Measurements from ENCODE around the gene TECPR2. TPM values are rescaled to one million over a fixed set of nuclear protein-coding genes. Genes with fewer than 3 reads are reported as not detected.

TECPR2 gene
- total RNA-seq, 1 donor from 2014 or later: 8.9 TPM

Other genes starting within 250 kb of the TECPR2 start
- gene WDR20, start 223.0 kb upstream of the TECPR2 start, total RNA-seq: 10.2 and 17.5 TPM in 2 replicates
- gene MOK, start 57.8 kb upstream of the TECPR2 start, total RNA-seq: 0.65 and 1.2 TPM in 2 replicates
- 4.0 and 5.0 TPM in 2 replicates for gene ZNF839, start 43.2 kb upstream of the TECPR2 start, total RNA-seq
- 41.7 and 44.5 TPM in 2 replicates for gene CINP, start 51 bp upstream of the TECPR2 start, total RNA-seq
- 3.9 and 5.8 TPM in 2 replicates for gene ANKRD9, start 146.8 kb downstream of the TECPR2 start, total RNA-seq
- 7.6 and 8.1 TPM in 2 replicates for gene RCOR1, start 229.7 kb downstream of the TECPR2 start, total RNA-seq